GM18517 (cell line): Measurements from ENCODE around the gene GHRL.
A peak's percentile ranks its signal among the peaks of the same experiment; 100 is the strongest.

Experiments
- ATAC-seq: cut with Tn5 transposase; IDR thresholded peaks from one replicate; pipeline ENCODE4 v1.9.1; 2021; ENCODE audit warnings: mild to moderate bottlenecking, moderate library complexity; ENCODE audit not compliant: unreplicated experiment

Gene GHRL

GRCh38 chr3:10292505-10293419 is at the start of gene GHRL:
GHRL (minus strand) TSS chr3:10292947; CDS start chr3:10290180, 2,767 bp downstream.
- ATAC-seq: peak; percentile 79

- ATAC-seq: no peak
These were observed 49.2 kb upstream of the GHRL start for GRCh38 chr3:10341901-10342398.

GRCh38 chr3:10340476-10340875 is 47.7 kb upstream of the GHRL start:
- no peak for ATAC-seq

- no peak for ATAC-seq
These were observed 47.3 kb upstream of the GHRL start for GRCh38 chr3:10340046-10340445.

- ATAC-seq: no peak
These were observed 46.7 kb upstream of the GHRL start for GRCh38 chr3:10339376-10339955.

- ATAC-seq: no peak
These were observed 46.0 kb upstream of the GHRL start for GRCh38 chr3:10338591-10339353.

- ATAC-seq: no peak
These were observed 45.4 kb upstream of the GHRL start for GRCh38 chr3:10338164-10338470.

GRCh38 chr3:10337323-10338163 is 44.8 kb upstream of the GHRL start:
- ATAC-seq: no peak

GRCh38 chr3:10336761-10337160 is 44.0 kb upstream of the GHRL start:
- ATAC-seq: no peak

- ATAC-seq: no peak
These were observed 43.3 kb upstream of the GHRL start for GRCh38 chr3:10335871-10336622.

GRCh38 chr3:10335190-10335738 is 42.5 kb upstream of the GHRL start:
- ATAC-seq: no peak

GRCh38 chr3:10334459-10334858 is 41.7 kb upstream of the GHRL start:
- no peak for ATAC-seq

GRCh38 chr3:10334042-10334441 is 41.3 kb upstream of the GHRL start:
- no peak for ATAC-seq

GRCh38 chr3:10333349-10333650 is 40.6 kb upstream of the GHRL start:
- ATAC-seq: no peak

GRCh38 chr3:10332481-10333348 is 40.0 kb upstream of the GHRL start:
- no peak for ATAC-seq

GRCh38 chr3:10331320-10331719 is 38.6 kb upstream of the GHRL start:
- ATAC-seq: no peak

GRCh38 chr3:10330319-10330718 is 37.6 kb upstream of the GHRL start:
- ATAC-seq: no peak

GRCh38 chr3:10329495-10330015 is 36.8 kb upstream of the GHRL start:
- no peak for ATAC-seq
